RWPE2 (cell line): ENCODE data around the gene TEX11.
A peak's percentile ranks its signal among the peaks of the same experiment; 100 is the strongest.

ENCODE experiments used
- ATAC-seq: fragments of 200-7000 bp; cut with Tn5 transposase; 3 replicates; pipeline ENCODE4 v1.9.1; 2021; ENCODE audit warnings: low read depth
- DNase-seq: peaks from one replicate; pipeline ENCODE4 v3.0.0-alpha.2; 2020; ENCODE audit warnings: low spot score
- H3K27ac ChIP-seq: fragments of 450-650 bp; 2 replicates; pipeline ENCODE4 v1.5.1; 2017; ENCODE audit warnings: mild to moderate bottlenecking; ENCODE audit not compliant: poor library complexity, severe bottlenecking
- H3K27me3 ChIP-seq: fragments of 250-450 bp; sonication (Bioruptor Pico); 2 replicates; pipeline ENCODE4 v1.5.1; 2021; ENCODE audit warnings: mild to moderate bottlenecking, moderate library complexity; ENCODE audit not compliant: insufficient read depth, poor library complexity, severe bottlenecking
- H3K36me3 ChIP-seq: fragments of 250-450 bp; sonication (Bioruptor Pico); 2 replicates; pipeline ENCODE4 v1.5.1; 2020; ENCODE audit warnings: low read depth, mild to moderate bottlenecking, moderate library complexity
- H3K4me1 ChIP-seq: fragments of 250-450 bp; sonication (Bioruptor Pico); 2 replicates; pipeline ENCODE4 v1.5.1; 2021; ENCODE audit warnings: mild to moderate bottlenecking, moderate library complexity; ENCODE audit not compliant: insufficient read depth, poor library complexity, severe bottlenecking
- H3K4me3 ChIP-seq: fragments of 250-450 bp; sonication (Bioruptor Pico); 2 replicates; pipeline ENCODE4 v1.5.1; 2021; ENCODE audit warnings: mild to moderate bottlenecking, moderate library complexity; ENCODE audit not compliant: severe bottlenecking
- H3K9me3 ChIP-seq: fragments of 250-450 bp; sonication (Bioruptor Pico); 2 replicates; pipeline ENCODE4 v1.5.1; 2021; ENCODE audit warnings: mild to moderate bottlenecking, moderate library complexity; ENCODE audit not compliant: severe bottlenecking
- CTCF ChIP-seq: fragments of 450-650 bp; IDR thresholded peaks from one replicate; pipeline ENCODE4 v1.5.1; 2017; ENCODE audit warnings: mild to moderate bottlenecking, moderate library complexity; ENCODE audit not compliant: poor library complexity, severe bottlenecking

Gene TEX11

DNA sequence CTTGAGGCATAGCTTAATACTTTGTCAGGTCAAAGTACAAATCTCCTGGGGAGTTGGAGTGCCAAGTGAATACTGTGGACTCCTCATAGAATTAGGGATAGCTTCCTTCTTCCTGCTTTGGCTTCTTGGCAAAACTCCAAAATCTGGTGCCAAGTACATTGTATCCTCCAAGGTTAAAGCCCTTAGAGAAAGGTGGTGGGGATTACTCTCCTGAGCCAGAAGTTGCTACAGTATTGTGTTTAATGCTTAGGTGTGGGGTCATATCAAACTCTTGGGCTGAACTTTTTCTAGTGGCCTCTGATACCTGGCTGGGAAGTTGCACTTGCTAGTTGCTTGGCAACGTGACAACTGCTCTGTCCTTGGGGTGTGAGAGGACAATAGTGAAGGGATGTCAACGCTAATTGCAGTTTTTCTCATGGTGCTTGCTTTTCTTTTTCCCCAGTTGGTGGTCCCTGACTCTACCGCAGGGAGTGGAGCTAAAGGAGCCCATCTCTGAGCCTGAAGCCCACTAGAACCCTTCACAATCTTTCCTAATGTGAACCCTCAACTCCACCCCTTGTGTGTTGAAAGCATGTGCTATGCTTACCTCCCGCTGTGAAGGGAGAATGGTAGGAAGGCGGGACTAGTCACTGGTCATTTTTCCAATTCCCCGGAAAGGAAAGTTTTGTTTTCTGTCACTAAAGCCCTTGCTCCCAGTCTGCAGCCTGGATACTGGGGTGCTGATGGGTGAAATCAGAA is 428.4 kb downstream of the TEX11 start:
- peaks cover 4% of the 10 kb centered on the region for H3K36me3 ChIP-seq
- no peaks in the 10 kb centered on the region for H3K9me3 ChIP-seq
- peaks cover 31% of the 10 kb centered on the region for H3K4me1 ChIP-seq
- ATAC-seq (0 out of 3 replicates have a peak, but pooled peaks have one; percentile 12), DNase-seq (no peak)
- TF ChIP-seq CTCF, result no peak
- no peak overlapping the region for H3K4me3 ChIP-seq
- no peaks in the 10 kb centered on the region for H3K27me3 ChIP-seq
- H3K27ac ChIP-seq, result peak overlapping the region; percentile 74

DNA sequence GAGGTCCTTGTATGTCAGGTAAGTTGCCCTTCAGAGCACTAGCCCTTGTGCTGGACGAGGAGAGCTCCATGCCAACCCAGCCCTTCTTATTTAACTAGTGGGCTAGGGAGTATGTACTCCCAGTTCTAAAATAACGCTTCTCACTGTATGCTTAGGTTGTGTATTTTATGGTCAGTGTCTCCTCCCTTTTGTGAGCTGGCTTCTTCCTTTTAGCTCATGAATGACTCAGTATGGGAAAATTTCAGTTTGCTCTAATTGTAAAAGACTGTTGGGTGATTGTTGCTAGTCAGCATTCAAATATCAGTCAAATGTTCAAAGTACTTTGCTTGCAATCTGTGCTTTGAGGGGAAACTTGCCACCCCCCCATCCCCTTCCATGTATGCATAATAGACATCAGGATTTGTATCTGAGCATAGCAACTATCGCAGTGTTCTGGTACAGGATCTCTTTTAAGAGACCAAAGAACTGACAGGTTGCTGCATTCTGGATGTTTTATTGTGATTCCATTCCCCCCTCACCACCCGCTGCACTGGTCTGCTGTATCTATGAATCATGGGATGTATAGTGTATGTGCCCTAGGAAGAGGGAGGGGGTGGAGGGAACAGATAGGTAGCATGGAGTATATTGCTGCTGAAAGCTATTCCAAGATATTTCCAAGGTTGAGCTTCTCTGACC is 429.1 kb downstream of the TEX11 start:
- TF ChIP-seq CTCF, result no peak
- ATAC-seq (peak; percentile 73), DNase-seq (no peak)
- Histone ChIP-seq H3K36me3 (peaks cover 4% of the 10 kb centered on the region), H3K4me3 (no peak overlapping the region), H3K4me1 (peaks cover 31% of the 10 kb centered on the region), H3K27me3 (no peaks in the 10 kb centered on the region), H3K9me3 (no peaks in the 10 kb centered on the region), H3K27ac (peak overlapping the region; percentile 74)
